Kidney (tissue), 14 donors: ENCODE measurements around the gene FXYD4. TPM values are rescaled to one million over a fixed set of nuclear protein-coding genes. Genes with fewer than 3 reads are reported as not detected.

Experiments
- DNase-seq, 5 donors: peaks; one replicate each; pipeline ENCODE4 v3.0.0-alpha.2; 2013 to 2020
- FAIRE-seq: peaks from 2 replicates; lab custom pipeline; 2012; peaks lifted over from hg19 to GRCh38; lab: Jason Lieb, UNC
- H3K27ac ChIP-seq, 2 donors: one replicate each; pipeline ENCODE4 v1.7.0; 2013; ENCODE audit warnings: low read depth in 2 of 2, low read length in 2 of 2, inconsistent platforms in 1 of 2
- H3K27me3 ChIP-seq: one replicate; pipeline ENCODE4 v1.7.1; 2013; ENCODE audit warnings: low read length, inconsistent platforms; ENCODE audit not compliant: control insufficient read depth, insufficient read depth
- H3K36me3 ChIP-seq, 3 donors: one replicate each; pipeline versions ENCODE4 v1.7.0 to v1.7.1; 2013; ENCODE audit warnings: low read length in 3 of 3, control low read depth in 1 of 3, inconsistent platforms in 1 of 3; ENCODE audit not compliant: insufficient read depth in 3 of 3, control insufficient read depth in 2 of 3
- H3K4me1 ChIP-seq, 3 donors: one replicate each; pipeline versions ENCODE4 v1.7.0 to v1.7.1; 2013; ENCODE audit warnings: low read length in 3 of 3, inconsistent platforms in 1 of 3, low read depth in 1 of 3; ENCODE audit not compliant: control insufficient read depth in 2 of 3, insufficient read depth in 2 of 3
- H3K4me3 ChIP-seq, 3 donors: one replicate each; pipeline versions ENCODE4 v1.7.0 to v1.8.1; 2013; ENCODE audit warnings: low read length in 3 of 3, control low read depth in 1 of 3, inconsistent platforms in 1 of 3
- H3K9ac ChIP-seq, 3 donors: one replicate each; pipeline versions ENCODE4 v1.7.0 to v1.7.1; 2013; ENCODE audit warnings: low read length in 3 of 3, control low read depth in 1 of 3, inconsistent platforms in 1 of 3
- H3K9me3 ChIP-seq, 3 donors: one replicate each; pipeline versions ENCODE4 v1.7.0 to v1.7.1; 2013; ENCODE audit warnings: low read length in 3 of 3, control low read depth in 1 of 3, inconsistent platforms in 1 of 3; ENCODE audit not compliant: control insufficient read depth in 2 of 3, insufficient read depth in 1 of 3
- intact Hi-C: fragments of 100-400 bp; cut with DNase I; formaldehyde crosslinking; loops from one replicate; pipeline ENCODE4 v1.11.1; 2022
- polyA plus RNA-seq: library from polyadenylated mRNA; stranded (reverse); fragments of 350-450 nt; fragmentation: Illumina TruSeq; extraction: RNeasy Lipid Tissue Mini Kit (QIAGEN cat#74804); gene quantifications from one replicate; pipeline ENCODE4 v1.2.3, GENCODE V29; 2014; ENCODE audit warnings: low read depth, low replicate concordance; ENCODE audit not compliant: insufficient read depth
- total RNA-seq: library from RNA; stranded (reverse); fragmentation: NEBNext Ultra II Directional; extraction: Animal tissue kit (Norgen Biotek cat#: 25700); gene quantifications from one replicate; pipeline ENCODE4 v1.2.1, GENCODE V29; 2021
- TF ChIP-seq, protein P1 (sequence below): IDR thresholded peaks from 3 replicates; pipeline ENCODE4 v1.5.1; 2012; ENCODE audit warnings: mild to moderate bottlenecking, moderate library complexity, borderline replicate concordance; ENCODE audit not compliant: insufficient read depth; ENCODE audit errors: extremely low read depth
- donor health status: control.
- donor health status: control.
- donor health status: control.
- donor health status: control.
- donor health status: control.
- donor health status: DM: yes; HTN: yes; CAD: no.
- donor health status: Normal renal cell carcinoma (clear cell type).

Gene FXYD4
- total and polyA plus RNA-seq, 2 donors from 2014 or later = 109 to 392 TPM

DNA sequence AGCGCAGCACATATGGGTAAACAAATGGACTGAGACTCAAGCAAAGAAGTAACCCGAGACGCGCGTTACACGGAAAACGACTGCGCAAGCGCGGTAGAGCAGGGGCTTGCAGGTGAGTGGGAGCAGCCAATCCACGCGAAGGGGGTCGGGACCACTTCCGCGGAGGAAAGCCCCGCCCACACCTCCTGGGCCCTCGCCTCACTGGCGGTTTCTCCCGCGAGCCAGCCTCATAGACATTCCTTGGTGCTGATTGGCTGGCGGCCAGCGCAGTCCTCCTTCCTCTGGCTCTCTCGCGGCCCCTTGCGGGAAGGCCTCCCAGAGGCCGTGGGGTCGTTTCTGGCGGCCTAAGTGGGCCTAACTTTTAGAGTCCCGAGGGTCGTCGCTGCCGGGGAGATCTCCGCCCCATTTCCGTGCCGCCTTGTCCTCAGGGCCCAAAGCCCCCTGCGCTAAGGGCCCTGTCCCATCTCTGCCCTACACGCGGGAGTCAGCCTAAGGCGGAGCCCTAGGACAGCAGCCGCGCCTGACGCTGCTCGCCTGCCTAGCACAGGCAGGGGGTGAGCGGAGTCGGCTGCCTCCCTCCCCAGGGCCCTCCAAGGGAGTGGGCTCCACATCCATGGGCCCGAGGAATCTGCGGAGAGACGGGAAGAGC is 9.1 kb upstream of the FXYD4 start:
- Histone ChIP-seq H3K27me3 (no peaks in the 10 kb centered on the region), H3K27ac (peak overlapping the region; percentile 77 to 88), H3K9me3 (no peaks in the 10 kb centered on the region), H3K36me3 (no peaks in the 10 kb centered on the region), H3K4me3 (peak overlapping the region; percentile 89 to 97 (median 92)), H3K9ac (peak overlapping the region; percentile 71 to 86 (median 79)), H3K4me1 (peaks cover 0 to 6% (median 0%) of the 10 kb centered on the region in 3 donors)
- TF ChIP-seq, protein P1, sequence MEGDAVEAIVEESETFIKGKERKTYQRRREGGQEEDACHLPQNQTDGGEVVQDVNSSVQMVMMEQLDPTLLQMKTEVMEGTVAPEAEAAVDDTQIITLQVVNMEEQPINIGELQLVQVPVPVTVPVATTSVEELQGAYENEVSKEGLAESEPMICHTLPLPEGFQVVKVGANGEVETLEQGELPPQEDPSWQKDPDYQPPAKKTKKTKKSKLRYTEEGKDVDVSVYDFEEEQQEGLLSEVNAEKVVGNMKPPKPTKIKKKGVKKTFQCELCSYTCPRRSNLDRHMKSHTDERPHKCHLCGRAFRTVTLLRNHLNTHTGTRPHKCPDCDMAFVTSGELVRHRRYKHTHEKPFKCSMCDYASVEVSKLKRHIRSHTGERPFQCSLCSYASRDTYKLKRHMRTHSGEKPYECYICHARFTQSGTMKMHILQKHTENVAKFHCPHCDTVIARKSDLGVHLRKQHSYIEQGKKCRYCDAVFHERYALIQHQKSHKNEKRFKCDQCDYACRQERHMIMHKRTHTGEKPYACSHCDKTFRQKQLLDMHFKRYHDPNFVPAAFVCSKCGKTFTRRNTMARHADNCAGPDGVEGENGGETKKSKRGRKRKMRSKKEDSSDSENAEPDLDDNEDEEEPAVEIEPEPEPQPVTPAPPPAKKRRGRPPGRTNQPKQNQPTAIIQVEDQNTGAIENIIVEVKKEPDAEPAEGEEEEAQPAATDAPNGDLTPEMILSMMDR = peak; percentile 39
- FAIRE-seq = peak; percentile 76
- intact Hi-C loops = no loop called here
- DNase-seq = peak; percentile 99 to 100 (median 99)

DNA sequence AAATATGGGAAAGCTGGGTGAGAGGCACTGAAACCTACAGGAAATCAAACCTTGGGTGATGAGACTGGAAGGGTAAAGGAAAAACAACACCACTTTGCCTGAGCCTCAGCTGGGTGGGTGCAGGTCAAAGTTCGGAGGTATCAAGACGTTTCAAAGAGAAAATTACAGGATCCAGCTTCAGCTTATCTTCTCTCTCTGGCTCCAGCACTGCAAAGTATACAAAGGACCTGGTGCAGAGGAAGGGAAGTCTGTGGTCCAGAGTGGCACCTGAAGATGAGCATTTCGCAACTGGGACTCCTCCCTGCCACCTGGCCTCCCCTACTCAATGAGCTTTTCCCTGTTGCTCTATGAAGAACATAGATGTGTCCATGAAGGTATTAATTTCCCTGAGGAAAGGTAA is 6.4 kb upstream of the FXYD4 start:
- DNase-seq (no peak), FAIRE-seq (no peak)
- H3K27ac ChIP-seq = no peak overlapping the region
- no peaks in the 10 kb centered on the region for H3K36me3 ChIP-seq
- H3K4me1 ChIP-seq = peaks cover 0 to 6% (median 0%) of the 10 kb centered on the region in 3 donors
- no peaks in the 10 kb centered on the region for H3K27me3 ChIP-seq
- H3K9me3 ChIP-seq = no peaks in the 10 kb centered on the region
- TF ChIP-seq, protein P1 = no peak
- intact Hi-C loops = no loop called here
- H3K9ac ChIP-seq = no peak overlapping the region
- no peak overlapping the region for H3K4me3 ChIP-seq

DNA sequence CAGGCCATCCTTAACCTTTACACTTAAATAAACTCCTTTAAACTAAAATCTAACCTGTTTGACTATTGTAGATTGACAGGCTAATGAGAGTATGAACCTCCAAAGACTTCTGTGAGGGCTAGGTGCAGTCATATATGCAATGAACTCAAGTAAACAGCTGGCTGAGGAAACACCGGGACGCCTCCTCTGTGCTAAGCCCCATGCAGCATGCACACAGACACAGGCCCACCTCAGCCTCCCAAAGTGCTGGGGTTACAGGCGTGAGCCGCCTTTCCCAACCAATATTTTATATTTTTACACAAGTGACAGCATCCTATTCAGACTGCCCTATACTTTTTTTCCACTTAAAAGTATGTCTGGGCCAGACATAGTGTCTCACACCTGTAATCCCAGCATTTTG is 1.5 kb upstream of the FXYD4 start:
- TF ChIP-seq, protein P1 = no peak
- Histone ChIP-seq H3K36me3 (no peaks in the 10 kb centered on the region), H3K27me3 (no peaks in the 10 kb centered on the region), H3K27ac (no peak overlapping the region), H3K4me3 (no peak overlapping the region), H3K9ac (no peak overlapping the region), H3K9me3 (no peaks in the 10 kb centered on the region), H3K4me1 (no peaks in the 10 kb centered on the region)
- intact Hi-C loops = no loop called here
- FAIRE-seq (no peak), DNase-seq (peak in 1 of 5 donors; percentile 41)
